Activated CD4-positive, alpha-beta T cell treated with anti-CD3 and anti-CD28 coated beads, Interleukin-2, amount 50 U/mL, for 48 hours (primary cell): ENCODE measurements around the gene LTBP4.
A peak's percentile ranks its signal among the peaks of the same experiment; 100 is the strongest.

Source experiments
- DNase-seq, 2 experiments: peaks; one replicate each; pipeline ENCODE4 v3.0.0-alpha.2; 2020

The LTBP4 gene

DNA sequence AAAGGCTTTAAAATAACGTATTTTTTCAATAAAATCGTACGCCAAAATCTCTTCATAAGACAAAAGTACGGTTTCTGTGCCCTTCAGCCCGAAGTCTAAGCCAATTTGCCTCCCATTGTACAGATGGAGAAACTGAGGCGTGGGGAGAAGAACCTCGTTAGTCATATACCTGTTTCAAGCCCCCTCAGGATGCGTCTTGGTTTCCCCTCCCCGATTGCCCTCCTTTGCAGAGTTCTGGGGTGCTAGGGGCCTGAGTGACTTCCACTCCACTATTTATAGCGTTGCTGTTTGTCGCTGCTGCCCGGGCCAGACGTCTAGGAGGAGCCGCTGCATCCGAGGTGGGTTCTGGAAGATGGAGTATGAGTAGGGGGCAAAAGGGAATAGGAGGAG, 2.3 kb upstream of the LTBP4 start:
- no peak for DNase-seq

- no peak for DNase-seq
These were observed 1.8 kb upstream of the LTBP4 start for GRCh38 chr19:40599331-40599901.

- no peak for DNase-seq
These were observed 1.1 kb upstream of the LTBP4 start for GRCh38 chr19:40599902-40600569.

- no peak for DNase-seq
These were observed 517 bp upstream of the LTBP4 start for GRCh38 chr19:40600570-40601133.

DNA sequence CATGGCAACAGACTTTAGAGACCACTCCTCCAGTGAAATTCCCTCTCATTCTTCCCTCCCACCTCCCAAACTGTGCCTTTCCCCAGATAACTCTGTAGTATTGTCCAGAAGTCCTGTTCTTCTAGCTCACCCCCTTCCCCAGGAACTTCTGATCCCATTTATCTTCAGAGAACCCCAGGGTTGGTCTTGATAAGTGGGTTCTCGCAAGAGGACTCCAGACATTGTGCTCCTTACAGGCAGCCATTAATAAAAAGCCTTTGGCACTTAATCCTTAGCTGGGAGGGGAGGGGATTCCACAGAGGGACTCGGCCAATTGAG, 1.9 kb downstream of the LTBP4 start:
- DNase-seq = no peak

DNA sequence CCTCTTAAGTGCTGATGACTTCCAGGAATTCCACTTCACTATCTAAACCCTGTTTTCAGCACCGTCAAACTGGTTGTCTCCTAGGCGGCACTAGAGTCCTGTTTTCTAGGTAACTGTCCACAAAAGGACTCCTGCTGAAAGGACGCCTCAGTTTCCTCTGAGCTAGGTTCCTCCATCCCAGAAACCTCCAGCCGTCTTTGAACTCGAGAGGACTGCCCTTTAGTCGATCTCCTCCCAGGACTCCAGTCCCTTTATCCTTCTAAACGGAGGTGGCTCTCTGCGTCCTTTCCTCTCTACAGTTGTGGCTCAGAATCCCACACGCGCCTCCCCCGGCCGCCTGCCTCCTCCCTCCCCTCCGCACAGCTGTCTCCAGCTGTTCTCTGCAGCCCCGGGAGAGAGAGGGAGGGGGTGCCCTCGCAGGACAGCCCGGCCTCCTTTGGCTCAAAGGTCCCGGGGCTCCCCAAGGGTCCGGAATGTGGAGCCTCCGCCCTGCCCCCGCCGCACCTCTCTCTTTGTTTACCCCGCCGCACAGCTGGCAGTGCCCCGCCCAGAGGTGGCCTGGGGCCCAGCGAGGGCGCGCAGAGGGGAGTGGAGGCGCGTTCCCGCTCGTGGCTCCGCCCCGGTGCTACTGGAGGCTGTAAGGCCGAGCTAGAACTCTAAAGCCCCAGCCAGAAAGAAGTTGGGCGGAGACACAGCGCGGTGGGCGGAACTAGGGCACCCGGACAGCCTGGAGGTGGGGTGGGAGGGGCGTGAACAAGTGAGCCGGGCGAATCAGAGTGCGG, 2.4 kb downstream of the LTBP4 start:
- peak; percentile 99 for DNase-seq

GRCh38 chr19:40604171-40604646, 3.0 kb downstream of the LTBP4 start:
- DNase-seq = no peak

GRCh38 chr19:40604647-40605215, 3.6 kb downstream of the LTBP4 start:
- DNase-seq = peak in 1 of 2 experiments; percentile 42

GRCh38 chr19:40605216-40605971, 4.2 kb downstream of the LTBP4 start:
- peak; percentile 79 to 86 for DNase-seq

DNA sequence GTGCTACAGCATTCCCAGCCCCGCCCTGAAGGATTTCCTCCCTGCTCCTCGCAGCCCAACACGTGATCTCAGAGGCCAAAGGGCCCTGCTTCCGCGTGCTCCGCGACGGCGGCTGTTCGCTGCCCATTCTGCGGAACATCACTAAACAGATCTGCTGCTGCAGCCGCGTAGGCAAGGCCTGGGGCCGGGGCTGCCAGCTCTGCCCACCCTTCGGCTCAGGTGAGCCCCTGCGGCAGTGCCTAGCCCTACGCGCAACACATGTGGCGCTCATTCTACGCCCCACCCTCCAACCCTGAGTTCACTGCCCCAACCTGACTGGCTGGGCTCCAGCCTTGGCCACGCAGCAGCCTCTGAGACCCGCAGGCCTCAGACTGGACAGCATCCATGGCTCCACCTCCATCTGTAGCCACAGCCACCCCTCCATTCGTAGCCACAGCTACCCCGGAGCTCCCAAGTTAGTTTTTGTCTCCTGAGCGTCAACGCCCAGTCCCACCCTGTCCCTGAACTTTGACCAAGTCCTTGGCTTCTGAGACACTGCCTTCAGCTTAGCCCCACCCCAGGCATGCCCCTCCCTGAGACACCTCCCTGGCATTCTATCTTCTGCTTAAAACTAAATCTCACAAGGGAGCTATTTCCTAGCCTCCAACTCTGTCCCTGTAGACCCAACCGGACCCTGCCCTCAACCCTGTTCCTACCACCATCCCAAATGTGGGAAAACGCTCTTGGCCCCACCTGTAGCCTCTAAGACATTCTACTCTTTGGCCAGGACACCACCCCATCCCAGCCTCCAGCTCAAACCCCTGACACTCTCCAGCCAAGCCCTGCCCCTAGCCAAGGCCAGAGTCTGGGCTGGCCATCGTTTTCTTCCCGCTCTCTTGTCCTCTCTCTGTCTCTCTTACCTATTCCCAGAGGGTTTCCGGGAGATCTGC, 6.4 kb downstream of the LTBP4 start:
- no peak for DNase-seq

GRCh38 chr19:40608240-40608621, 7.1 kb downstream of the LTBP4 start:
- no peak for DNase-seq

DNA sequence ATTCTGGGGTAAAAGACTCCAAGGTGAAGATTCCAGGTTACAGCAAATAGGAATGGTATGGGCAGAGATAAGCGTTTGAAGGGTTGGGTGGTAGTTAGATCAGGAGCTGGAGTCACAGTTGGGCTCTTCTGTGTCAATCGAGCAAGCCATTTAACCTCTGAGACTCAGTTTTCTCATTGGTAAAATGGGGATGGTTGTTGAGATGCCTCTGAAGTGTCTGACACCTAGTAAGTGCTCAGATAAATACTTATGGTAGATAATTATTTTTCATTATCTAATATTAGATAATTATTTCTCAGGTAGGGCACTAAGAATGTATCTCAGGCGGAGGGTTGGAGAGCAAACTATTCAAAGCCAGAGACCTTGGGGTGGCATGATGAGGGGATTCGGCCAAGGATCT, 7.8 kb downstream of the LTBP4 start:
- no peak for DNase-seq

- peak; percentile 97 to 98 for DNase-seq
These were observed 8.6 kb downstream of the LTBP4 start for GRCh38 chr19:40609561-40610395.

- peak; percentile 62 to 71 for DNase-seq
These were observed 9.4 kb downstream of the LTBP4 start for GRCh38 chr19:40610396-40611064.

- DNase-seq = peak in 1 of 2 experiments; percentile 25
These were observed 9.9 kb downstream of the LTBP4 start for GRCh38 chr19:40611096-40611495.

GRCh38 chr19:40611900-40612698, 10.9 kb downstream of the LTBP4 start:
- DNase-seq = no peak

GRCh38 chr19:40612831-40613689, 11.9 kb downstream of the LTBP4 start:
- peak; percentile 88 to 90 for DNase-seq
